RWPE1 (cell line): ENCODE data around the gene MRAS.

ENCODE experiments used
- CTCF ChIA-PET: fragments of 350-600 bp; sonication (Branson Sonifier 250); formaldehyde crosslinking; extraction: SDS; loops from one replicate; lab custom pipeline; 2021; lab: Yijun Ruan, JAX
- POLR2A ChIA-PET: fragments of 400-600 bp; formaldehyde crosslinking; extraction: SDS; loops from one replicate; lab custom pipeline; 2020; ENCODE audit warnings: antibody characterized with exemption; ENCODE audit not compliant: low non-redundant PET; lab: Yijun Ruan, JAX
- DNase-seq: peaks from one replicate; pipeline ENCODE4 v3.0.0; 2012; ENCODE audit warnings: low spot score
- H3K27ac ChIP-seq: fragments of 450-650 bp; 2 replicates; pipeline ENCODE4 v1.5.1; 2017
- CTCF ChIP-seq: fragments of 450-650 bp; conservative IDR thresholded peaks from 2 replicates; pipeline ENCODE4 v1.5.1; 2017; ENCODE audit warnings: low read depth, mild to moderate bottlenecking

MRAS gene

GRCh38 chr3:138434276-138434874, 86.0 kb downstream of the MRAS start, which contains the start of gene ESYT3:
Gene ESYT3, plus strand, starts transcription at chr3:138434616. Its CDS starts 183 bp downstream, at chr3:138434799.
- DNase-seq = peak; percentile 89
- no peak for TF ChIP-seq CTCF
- H3K27ac ChIP-seq = no peak within 1 kb of the TSS
- ChIA-PET POLR2A (no interaction called here), CTCF (interaction anchor here (0.6 to 1.3 kb wide), 3 partner anchors 16 to 103 kb away, joined by 3 to 5 read pairs (median 4); no protein-coding TSS in a partner anchor)

- DNase-seq = no peak
- TF ChIP-seq CTCF = no peak
- ChIA-PET CTCF (interaction anchor here (0.5 to 0.7 kb wide), 3 partner anchors 16 to 255 kb away, joined by 3 to 4 read pairs (median 3); no protein-coding TSS in a partner anchor), POLR2A (no interaction called here)
- H3K27ac ChIP-seq = no peak overlapping the region
Measured at GRCh38 chr3:138434875-138435772, 86.7 kb downstream of the MRAS start.

DNA sequence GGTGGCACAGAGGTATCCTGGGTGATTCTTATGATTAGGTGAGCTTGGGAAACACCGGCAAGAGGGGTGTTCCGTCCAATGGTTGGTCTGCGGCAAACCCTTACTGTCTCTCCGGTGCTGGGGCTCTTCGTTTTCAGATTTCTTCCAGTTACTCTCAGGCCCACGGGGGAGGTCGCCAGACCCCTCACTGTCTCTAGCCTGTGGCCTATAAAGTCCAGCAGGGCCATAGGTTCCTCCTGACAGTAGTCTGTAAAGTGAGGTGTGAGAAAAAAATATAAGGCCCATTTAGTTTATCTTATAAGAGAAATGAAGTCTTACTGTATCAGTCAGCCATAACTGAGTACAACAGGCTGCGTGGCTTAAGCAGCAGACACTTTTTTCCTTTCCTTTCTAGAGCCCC, 87.5 kb downstream of the MRAS start:
- DNase-seq = no peak
- ChIA-PET POLR2A (no interaction called here), CTCF (no interaction called here)
- TF ChIP-seq CTCF = no peak
- no peak overlapping the region for H3K27ac ChIP-seq

DNA sequence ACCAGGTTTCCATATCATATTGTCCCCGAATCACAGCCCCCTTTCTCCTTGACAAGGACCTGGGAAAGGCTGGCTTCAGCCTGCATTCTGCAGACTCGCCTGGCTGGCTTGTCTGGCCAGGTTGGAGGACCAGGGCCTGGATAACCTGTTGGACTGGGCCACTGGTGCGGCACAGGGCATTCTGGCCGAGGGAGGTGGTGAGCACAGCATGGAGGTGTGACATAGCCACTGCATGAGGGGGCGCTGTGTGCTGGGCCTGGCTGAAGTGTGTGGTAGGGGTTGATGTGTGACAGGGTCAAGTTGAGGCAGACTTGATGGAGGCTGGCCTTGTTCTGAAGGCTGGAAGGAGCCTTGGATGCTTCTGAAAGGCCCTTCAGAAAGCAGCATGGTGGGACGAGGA, 88.9 kb downstream of the MRAS start:
- ChIA-PET POLR2A (no interaction called here), CTCF (no interaction called here)
- no peak for DNase-seq
- no peak for TF ChIP-seq CTCF
- no peak overlapping the region for H3K27ac ChIP-seq

DNA sequence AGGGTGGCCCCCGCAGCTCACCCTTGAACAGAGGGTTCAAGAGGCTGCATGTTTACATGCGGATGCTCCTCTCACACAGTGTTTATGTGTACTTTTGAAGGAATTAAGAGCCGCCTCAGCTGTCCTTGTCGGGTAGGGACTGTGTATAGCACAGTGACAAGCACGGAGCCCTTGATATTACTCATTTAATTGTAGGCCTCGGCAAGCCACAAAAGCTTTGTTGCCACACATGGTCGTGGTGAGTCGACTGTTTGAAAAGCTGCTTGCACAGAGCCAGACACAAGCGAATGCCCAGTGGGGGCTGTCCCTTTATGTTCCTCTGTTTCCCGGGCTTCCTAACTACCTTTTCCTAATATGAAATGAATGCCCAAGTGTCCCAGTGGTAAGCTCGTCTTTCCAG, 90.5 kb downstream of the MRAS start:
- ChIA-PET POLR2A (no interaction called here), CTCF (no interaction called here)
- TF ChIP-seq CTCF = no peak
- H3K27ac ChIP-seq = no peak overlapping the region
- DNase-seq = no peak

- ChIA-PET POLR2A (no interaction called here), CTCF (no interaction called here)
- DNase-seq = no peak
- TF ChIP-seq CTCF = no peak
- no peak overlapping the region for H3K27ac ChIP-seq
Measured at GRCh38 chr3:138439646-138440045, 91.3 kb downstream of the MRAS start.
